ENCODE data around the gene SVOP.

DNA sequence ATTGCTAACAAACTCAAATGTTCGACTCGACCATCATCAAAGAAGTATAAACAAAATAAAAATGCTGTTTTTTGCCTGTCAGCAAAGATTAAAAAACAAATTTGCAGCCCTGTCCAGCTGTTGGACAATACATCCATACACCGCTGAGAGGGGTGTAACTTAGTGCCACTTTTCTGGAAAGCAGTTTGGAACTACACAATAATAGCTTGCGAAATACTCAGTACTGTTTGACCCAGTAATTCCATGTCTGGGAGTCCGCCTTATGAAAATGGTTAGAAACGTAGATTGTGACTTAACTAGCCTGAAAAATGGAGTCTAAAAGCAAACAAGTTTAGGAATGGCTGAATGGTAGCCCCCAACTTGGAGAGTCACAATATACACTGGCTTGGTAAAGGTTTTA is 37.9 kb upstream of the SVOP start:
- TF ChIP-seq, protein P1, sequence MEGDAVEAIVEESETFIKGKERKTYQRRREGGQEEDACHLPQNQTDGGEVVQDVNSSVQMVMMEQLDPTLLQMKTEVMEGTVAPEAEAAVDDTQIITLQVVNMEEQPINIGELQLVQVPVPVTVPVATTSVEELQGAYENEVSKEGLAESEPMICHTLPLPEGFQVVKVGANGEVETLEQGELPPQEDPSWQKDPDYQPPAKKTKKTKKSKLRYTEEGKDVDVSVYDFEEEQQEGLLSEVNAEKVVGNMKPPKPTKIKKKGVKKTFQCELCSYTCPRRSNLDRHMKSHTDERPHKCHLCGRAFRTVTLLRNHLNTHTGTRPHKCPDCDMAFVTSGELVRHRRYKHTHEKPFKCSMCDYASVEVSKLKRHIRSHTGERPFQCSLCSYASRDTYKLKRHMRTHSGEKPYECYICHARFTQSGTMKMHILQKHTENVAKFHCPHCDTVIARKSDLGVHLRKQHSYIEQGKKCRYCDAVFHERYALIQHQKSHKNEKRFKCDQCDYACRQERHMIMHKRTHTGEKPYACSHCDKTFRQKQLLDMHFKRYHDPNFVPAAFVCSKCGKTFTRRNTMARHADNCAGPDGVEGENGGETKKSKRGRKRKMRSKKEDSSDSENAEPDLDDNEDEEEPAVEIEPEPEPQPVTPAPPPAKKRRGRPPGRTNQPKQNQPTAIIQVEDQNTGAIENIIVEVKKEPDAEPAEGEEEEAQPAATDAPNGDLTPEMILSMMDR (IDR thresholded peaks at IDR 0.05), result no peak
- TF ChIP-seq POLR2A (IDR thresholded peaks at IDR 0.05), result no peak

Measured in body of pancreas (tissue), 4 donors.